ENCODE results near the gene MRPS9.

Gene MRPS9

DNA sequence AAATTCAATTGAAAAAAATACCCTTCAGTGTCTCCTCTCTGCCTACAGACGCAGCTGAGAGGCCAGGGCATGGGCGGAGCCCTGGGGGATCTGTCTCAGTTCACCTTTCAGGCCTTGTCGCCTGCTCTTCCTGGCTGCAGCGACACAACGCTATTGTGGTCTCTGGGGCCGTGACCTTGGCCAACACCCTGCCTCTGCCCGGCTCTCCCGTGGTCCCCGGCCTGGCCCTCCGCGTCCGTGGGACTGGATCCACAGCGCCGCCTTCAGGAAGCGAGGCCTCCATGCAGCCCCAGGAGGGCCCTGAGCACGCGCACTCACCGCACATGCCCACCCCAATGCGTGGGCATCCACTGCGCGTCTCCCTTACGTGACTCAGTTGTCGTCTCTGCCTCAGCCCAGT lies 81.1 kb downstream of the MRPS9 start:
- DNase-seq (ENCODE audit: low read depth in 3 of 3) = no peak

DNA sequence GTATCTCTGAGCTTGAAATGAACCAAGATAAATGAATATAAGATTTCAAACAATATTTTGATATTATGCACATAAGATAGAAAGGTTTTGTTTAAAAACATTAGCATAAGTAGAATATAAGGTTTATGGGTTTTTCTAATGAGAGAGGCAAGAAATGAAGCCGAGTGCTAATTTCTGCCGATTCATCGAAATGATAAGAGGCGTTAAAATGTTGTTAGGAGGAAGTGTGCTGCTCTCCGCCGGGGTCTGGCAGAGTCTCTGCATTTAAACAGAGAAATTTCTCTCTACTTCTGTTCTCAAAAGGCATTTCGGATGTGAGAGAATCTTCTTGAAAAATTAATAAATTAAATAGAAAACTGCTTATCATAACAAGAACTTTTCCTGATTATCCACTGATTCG lies 83.6 kb downstream of the MRPS9 start:
- DNase-seq (ENCODE audit: low read depth in 3 of 3) = no peak

DNA sequence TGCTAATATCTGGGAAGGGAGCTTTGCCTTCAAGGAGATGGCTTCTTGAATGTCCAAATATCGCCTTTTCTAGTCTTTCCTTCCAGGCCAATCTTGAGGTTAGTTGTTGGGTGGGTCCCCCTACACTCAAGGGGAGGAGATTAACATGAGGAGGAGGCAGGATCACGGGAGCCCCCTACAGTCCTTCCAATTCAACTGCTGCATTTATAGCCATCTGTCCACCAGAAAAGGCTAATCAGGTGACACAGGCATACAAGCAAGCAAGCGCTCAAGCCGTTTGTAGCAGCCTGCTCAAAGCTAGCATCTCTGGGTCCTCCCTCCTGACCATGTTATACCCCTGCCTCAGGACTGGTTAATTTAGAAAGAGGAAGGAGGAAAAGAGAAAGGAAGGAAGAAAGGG lies 87.6 kb downstream of the MRPS9 start:
- DNase-seq (ENCODE audit: low read depth in 3 of 3) = no peak

DNA sequence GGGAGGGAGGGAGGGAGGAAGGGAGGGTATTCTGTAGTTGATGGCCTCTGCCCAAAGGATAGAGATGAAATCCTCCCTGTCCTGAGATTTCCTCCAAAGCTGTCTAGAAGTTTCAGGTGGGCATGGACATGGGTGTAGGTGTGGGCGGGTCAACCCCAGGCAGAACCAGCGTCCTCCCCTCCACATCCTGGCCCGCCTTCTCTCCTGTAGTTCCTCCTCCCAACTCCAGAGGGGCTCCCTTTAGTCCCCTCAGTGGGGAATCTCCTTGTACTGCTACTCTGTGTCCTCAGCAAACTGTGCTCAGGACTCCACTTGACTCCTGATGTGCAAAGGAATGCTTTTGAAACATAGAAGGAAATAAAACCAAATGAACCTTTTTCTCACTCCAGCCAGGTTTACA lies 88.1 kb downstream of the MRPS9 start:
- DNase-seq (ENCODE audit: low read depth in 3 of 3) = no peak

DNA sequence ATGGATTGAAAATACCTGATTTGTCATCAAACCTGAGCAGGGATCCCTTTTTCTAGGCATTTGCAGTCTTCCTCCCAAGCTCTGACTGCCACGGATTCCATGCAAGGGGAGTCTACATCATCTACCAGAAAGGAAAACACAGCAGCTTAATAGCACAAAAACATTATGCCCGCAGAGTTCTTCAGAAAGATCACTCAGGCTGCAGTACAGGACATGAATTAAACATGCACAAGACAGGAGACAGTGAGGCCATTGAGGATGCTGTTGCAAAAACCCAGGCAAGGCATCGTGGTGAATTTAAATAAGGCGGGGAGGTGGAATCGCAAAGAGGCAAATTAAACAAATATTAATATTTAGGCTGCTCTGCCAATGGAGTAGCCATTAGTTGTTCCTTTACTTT lies 88.5 kb downstream of the MRPS9 start:
- no peak for DNase-seq (ENCODE audit: low read depth in 3 of 3)

DNA sequence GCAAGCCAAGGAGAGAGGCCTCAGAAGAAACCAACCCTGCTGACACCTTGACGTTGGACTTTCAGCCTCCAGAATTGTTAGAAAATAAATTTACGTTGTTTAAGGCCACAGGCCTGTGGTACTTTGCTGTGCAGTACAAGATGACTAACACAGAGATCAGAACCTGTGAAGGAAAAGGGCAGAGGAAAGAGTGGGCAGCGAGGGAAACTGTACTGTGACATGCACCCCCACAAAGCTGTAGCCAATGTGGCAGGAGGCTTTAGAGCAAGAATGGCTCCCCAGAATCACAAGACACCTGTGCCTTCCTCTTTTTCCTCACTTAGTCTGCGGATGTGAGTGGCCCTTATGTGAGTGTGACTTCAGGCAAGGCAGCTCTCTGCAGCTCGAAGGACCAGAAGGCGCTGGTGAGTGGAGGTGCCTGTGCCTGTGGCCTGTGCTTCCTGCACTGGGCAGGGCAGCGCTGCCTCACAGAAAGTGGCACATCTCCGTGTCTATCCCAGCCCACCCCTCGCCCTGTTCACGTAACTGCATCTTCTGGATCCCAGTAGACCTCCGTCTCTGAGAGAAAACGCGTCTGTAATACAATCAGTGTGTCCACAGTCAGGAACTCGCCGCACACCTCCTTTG lies 89.5 kb downstream of the MRPS9 start:
- no peak for DNase-seq (ENCODE audit: low read depth in 3 of 3)

DNA sequence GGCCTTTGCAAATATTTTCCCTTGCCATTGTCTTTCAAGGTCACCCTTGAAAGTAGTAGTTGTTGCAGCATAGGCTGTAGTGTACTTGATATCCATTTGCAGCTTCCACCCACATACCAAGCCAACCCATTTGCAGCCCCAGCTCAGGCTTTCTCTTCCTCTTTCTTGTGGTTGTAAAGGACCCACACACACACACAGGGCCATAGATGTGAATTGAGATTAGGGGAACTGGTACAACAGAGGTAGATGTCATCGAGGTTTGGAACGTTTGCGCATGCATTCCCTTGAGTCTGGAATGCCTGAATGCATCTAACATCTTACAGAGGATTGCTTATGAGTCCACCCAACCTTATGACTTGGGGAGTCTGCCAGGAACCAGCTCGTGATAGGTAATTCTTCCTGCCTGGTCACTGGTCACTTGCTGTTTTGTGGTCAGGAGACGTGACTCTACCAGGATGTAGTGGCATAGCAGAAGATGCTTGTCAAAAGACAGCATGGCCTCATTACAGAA lies 91.9 kb downstream of the MRPS9 start:
- DNase-seq (ENCODE audit: low read depth in 3 of 3) = no peak

DNA sequence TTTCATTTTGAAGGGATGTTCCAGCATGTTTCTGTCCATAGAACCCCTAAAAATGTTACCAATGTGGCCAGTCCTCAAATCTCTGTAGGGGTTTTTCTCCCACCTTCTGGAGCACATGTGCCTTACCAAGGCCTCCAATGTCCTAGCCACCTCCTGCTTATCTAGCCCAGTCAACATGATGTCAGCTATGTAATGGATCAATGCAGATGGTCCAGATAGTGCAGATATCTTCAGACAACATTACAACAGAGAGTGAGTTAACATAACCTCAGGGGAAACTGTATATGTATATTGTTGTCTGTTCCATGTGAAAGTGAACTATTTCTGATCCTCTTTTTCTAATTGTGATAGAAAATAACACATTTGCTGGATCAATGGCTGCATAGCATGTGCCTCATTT lies 92.7 kb downstream of the MRPS9 start:
- no peak for DNase-seq (ENCODE audit: low read depth in 3 of 3)

DNA sequence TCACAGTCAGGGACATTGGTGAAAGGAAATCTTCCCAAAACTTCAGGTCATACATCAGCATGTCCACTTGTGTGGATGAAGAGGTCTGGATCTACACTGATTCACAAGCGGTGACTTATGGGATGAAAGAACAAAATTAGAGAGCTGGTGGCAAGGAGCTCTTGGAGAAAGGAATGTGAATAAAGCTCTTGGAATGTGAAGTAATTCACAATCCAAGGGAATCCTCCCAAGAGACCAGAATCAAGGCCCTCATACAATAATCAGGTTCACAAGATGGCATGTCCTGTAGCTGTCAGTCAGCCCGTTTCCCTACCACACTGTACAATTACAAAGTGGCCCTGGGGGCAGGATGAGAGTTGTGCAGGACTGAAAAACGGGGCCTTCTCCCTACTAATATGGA lies 96.2 kb downstream of the MRPS9 start:
- no peak for DNase-seq (ENCODE audit: low read depth in 3 of 3)

DNA sequence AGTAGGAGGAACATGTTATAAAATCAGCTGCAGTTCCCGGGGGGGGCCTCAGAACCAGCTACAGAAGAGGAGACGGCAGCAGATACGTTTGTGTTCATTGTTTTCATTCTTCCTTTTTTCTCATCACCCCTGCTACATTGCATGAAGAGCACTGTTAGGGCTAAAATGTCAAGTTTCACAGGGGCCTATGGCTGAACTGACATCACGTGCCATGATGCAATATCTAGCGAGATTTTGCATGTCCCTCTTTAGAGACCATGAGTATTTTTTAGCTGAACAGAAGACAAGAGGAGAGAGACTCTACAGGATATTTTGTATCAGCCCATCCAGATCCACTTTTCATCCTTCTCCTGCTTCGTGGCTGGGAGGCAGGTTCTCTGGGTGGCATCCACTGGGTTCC lies 97.6 kb downstream of the MRPS9 start:
- no peak for DNase-seq (ENCODE audit: low read depth in 3 of 3)

DNA sequence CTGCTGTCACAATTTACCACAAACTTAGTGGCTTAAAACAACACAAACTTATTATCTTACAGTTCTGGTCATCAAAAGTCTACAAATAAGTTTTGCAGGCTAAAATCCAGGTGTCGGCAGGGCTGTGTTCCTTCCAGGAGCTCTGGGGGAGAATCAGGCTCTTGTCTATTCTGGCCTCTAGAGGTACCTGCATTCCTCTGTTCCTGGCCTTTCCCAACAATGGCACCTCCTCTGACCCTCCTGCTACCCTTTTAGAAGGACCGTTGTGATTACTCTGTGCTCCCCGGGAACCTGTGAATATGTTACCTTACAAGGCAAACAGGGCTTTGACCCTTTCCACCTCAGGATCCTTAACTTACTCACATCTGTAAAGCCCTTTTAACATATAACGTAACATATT lies 98.5 kb downstream of the MRPS9 start:
- DNase-seq (ENCODE audit: low read depth in 3 of 3) = no peak

DNA sequence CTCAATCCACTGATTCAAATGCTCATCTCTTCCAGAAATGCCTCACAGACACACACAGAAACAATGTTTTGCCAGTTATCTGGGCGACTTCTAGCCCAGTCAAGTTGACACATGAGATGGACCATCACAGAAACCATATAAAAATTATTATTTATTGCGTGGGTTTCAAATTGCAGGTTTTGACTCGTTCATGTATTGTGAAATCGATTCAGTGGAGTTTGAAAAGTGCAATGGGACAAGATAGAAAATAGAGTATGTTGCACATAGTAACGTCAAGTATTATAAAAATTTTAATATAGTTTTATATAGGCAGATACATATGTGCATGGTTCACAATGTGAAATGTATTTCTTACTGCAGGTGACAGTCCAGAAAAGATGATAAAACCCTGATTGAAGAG lies 100.8 kb downstream of the MRPS9 start:
- no peak for DNase-seq (ENCODE audit: low read depth in 3 of 3)

DNA sequence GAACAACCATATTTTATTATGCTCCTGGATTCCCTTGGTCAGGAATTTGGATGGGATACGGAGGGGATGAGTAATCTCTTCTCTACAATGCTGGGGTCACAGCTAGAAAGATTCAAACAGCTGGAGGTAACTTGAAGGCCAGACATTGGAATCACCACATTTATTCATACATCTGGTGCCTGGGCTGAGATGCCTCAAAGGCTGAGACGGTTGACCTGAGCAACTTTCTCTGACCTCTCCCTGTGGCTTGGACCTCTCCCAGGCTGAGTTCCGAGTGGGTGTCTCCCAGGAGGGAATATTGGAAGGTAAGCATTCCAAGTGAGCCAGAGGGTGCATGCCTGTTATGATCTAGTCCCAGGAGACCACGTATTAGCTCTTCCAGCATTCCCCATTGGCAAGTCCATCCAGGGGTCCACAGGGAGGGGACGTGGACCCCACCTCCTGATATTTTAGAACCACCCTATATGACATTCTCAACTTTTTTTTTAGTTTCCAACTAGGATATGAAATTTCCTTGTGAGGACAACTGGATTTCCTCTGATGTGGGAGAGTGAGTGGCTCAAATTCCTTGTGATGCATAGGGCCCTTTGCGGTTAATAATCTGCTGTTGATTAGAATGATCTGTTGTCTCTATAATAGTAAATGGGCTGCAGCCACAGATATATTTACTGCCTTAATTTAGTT lies 101.8 kb downstream of the MRPS9 start:
- DNase-seq (ENCODE audit: low read depth in 3 of 3) = no peak

DNA sequence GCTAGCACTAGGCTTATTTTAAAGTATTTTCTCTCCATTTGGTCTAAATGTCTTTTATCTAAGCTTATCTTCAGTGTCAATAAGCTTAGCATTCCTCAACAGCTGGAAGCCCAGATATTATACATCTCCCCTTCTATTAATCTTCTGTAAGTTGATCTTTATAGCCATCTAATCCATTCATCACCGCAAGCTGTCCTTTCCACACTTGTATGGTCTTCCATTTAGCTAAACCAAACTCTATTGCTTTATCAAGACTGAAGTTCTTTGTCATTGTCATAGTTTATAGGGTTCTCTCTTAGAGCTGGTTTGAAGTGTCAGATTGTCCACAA lies 102.3 kb downstream of the MRPS9 start:
- DNase-seq (ENCODE audit: low read depth in 3 of 3) = no peak

DNA sequence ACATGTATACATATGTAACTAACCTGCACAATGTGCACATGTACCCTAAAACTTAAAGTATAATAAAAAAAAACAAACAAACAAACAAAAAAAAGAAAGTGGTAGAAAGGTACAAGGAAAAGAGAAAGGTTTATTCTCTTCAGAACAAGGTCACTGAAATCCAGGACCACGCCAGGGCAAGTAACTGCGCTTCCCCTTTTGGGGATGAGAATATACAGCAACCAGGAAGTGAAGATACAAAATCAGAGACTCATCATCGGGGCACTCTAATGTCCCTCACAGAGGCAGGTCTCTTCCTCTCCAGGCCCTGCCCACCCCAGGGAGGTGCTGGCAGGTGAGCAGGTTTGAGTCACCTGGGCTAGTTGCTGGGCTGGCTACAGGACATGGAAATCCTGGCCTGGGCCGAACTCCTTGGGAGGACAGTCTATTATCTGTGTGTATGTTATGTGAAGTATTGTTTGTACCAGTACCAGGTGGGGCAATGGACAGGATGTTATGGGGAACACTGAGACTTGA lies 103.3 kb downstream of the MRPS9 start:
- no peak for DNase-seq (ENCODE audit: low read depth in 3 of 3)

DNA sequence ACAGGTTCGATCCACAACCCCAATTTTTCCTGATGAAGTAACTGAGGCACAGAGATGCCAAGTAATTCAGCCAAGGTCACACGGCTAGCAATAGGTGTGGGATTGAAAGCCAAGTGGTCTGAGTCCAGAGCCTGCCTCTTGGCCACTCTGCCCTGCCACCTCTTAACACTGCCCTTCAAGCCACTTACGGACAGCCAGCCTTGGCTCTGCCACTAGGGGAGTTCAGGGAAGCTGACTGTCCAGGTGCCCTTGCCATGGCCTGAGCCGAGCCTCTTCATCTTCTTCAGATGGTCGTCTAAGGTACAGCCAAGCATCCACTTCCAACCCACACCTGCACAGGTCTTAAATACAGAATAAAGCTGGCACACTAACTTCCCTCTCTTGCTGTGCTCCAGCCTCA lies 104.4 kb downstream of the MRPS9 start:
- no peak for DNase-seq (ENCODE audit: low read depth in 3 of 3)

DNA sequence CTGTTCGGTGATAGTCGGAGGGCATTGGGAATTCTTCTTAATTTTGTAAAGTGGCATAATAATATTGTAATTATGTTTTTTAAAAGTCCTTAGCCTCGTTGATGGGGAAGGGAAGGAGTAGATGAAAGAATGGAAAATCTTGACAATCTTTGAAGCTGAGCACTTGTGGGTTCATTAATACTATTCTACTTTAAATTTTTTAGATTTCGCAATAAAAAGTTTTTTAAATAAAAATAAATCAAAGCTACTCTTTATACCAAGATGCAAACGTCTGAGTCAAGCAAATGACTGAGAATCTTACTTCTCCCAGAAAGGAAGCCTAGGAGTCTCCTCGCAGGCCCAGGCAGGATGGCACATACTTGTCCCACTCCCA lies 105.2 kb downstream of the MRPS9 start:
- no peak for DNase-seq (ENCODE audit: low read depth in 3 of 3)

DNA sequence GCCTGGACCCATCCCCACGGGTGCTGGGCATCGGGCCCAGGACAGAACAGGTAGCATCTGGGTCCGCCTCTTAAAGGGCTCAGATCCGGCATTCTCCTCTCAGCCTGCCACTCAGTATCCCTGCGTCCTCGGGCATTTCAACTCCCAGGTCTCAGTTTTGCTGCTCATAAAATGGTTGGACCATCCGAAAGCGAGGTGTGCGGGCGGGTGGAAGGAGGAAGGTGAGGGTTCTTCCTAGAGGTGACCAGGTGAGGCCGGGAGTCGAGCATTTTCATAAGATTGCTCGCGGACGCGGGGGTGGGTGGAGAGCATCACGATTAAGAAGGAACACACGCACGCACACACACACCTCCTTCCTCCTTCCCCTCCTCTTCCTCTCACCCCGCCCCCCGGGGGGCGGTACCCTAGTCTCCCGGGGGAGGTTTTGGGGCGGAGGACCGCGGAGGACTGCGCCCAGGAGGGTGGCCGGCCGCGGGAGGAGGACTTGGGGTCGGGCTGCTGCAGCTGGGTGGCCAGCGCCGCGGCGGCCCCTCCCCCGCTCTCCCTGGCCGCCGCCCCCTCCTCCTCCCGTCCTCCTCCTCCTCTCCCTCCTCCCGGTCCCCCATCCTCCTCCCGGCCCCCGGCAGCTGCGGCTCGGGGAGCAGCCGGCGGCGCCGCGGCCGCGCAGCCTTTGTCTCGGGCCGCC lies 105.7 kb downstream of the MRPS9 start:
- DNase-seq (ENCODE audit: low read depth in 3 of 3) = peak in 1 of 3 experiments; percentile 10

DNA sequence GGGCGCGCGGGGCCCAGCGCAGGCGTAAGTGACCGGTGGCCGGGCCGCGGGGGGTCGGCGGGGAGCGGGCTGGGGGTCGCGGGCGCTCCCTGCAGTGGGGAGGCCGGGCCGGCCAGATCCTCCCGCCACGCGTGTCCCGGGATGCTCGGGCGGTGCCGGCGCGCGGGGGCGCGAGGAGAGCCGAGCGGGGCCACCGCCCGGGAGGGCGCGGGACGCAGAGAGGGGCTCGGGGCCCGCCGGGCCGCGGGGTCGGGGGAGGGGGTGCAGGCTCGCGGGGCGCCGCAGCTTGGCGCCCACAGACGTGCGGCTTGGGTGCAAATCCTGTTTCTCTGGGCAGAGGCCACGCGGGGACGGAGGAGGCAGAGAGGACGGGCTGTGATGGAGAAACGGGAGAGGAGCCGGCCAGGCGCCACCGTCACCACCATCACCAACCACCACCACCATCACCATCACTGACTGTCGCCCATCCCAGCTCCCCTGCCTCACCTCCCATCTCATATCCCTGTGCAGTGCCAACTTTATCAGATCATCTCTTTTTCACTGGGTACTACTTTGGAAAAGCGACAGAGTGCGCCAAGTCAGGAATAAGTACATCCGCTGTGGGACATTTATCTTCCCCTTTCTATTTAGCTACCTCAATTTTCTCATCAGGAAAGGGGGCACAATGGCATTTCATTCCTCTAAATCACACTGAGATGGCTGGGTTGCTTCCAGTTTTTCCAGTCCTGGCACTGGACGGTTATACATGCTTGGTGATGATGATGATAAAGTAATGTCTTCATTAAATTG lies 106.5 kb downstream of the MRPS9 start:
- DNase-seq (ENCODE audit: low read depth in 3 of 3) = no peak

DNA sequence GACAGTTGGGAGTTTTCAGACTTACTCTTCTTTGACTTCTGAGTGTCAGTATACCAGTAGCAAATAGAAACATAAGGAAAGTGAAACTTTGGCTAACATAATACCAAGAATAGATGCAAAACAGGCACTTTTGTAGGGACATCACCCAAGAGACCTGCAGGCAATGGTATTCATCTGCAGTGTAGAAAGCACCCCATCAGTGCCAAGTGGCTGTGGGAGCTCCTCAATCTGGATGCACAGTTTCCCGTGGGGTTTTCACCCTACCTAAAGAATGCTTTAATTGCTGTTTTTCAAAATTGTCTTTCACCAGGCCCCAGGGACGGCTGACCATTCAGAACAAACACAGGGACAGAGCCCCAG lies 107.1 kb downstream of the MRPS9 start:
- DNase-seq (ENCODE audit: low read depth in 3 of 3) = no peak

DNA sequence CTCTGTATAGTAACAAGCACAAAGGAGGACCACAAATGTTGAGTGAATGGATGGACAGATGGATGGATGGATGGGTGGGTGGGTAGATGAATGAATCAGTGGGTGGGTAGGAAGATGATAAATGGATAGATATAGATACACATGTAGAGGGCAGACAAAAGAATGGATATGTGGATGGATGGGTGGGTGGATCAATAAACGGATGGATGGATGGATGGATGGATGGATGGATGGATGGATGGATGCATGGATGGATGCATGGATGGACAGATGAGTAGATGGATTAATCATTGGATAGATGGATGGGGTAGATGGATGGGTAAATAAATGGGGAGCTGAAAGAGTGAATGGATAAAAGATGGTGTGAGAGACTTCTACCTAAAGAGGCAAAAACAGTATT lies 111.4 kb downstream of the MRPS9 start:
- DNase-seq (ENCODE audit: low read depth in 3 of 3) = no peak
